HEK293 (cell line): ENCODE measurements around the gene SSU72.
A peak's percentile ranks its signal among the peaks of the same experiment; 100 is the strongest.

Source experiments
- BCL6B ChIP-seq: fragments of 450-650 bp; formaldehyde crosslinking; IDR thresholded peaks from 2 replicates; pipeline ENCODE4 v1.5.1; 2017; ENCODE audit warnings: missing biosample characterization, missing genetic modification characterization
- EGR2 ChIP-seq: fragments of 450-650 bp; formaldehyde crosslinking; IDR thresholded peaks from 2 replicates; pipeline ENCODE4 v1.5.1; 2016; ENCODE audit warnings: low read depth, missing biosample characterization, missing genetic modification characterization
- GFI1B ChIP-seq: fragments of 450-650 bp; formaldehyde crosslinking; IDR thresholded peaks from 2 replicates; pipeline ENCODE4 v1.5.1; 2016; ENCODE audit warnings: missing biosample characterization, missing genetic modification characterization
- GLI2 ChIP-seq: fragments of 450-650 bp; formaldehyde crosslinking; IDR thresholded peaks from 2 replicates; pipeline ENCODE4; 2017; ENCODE audit warnings: missing biosample characterization, missing genetic modification characterization, low read depth, borderline replicate concordance
- HIC1 ChIP-seq: fragments of 450-650 bp; formaldehyde crosslinking; IDR thresholded peaks from 2 replicates; pipeline ENCODE4 v1.5.1; 2016; ENCODE audit warnings: missing biosample characterization, missing genetic modification characterization
- HOXA7 ChIP-seq: sonication (generic); formaldehyde crosslinking; IDR thresholded peaks from 2 replicates; pipeline ENCODE4 v1.8.1; 2022; ENCODE audit warnings: missing genetic modification reagents, borderline replicate concordance
- KLF8 ChIP-seq: fragments of 450-650 bp; formaldehyde crosslinking; IDR thresholded peaks from 2 replicates; pipeline ENCODE4 v1.5.1; 2016; ENCODE audit warnings: missing biosample characterization, missing genetic modification characterization
- PRDM2 ChIP-seq: fragments of 450-650 bp; formaldehyde crosslinking; IDR thresholded peaks from 2 replicates; pipeline ENCODE4 v1.5.1; 2016; ENCODE audit warnings: missing biosample characterization, missing genetic modification characterization, borderline replicate concordance
- PRDM6 ChIP-seq: fragments of 450-650 bp; formaldehyde crosslinking; IDR thresholded peaks from 2 replicates; pipeline ENCODE4 v1.5.1; 2017; ENCODE audit warnings: missing biosample characterization, missing genetic modification characterization
- ZBTB48 ChIP-seq: fragments of 450-650 bp; formaldehyde crosslinking; IDR thresholded peaks from 2 replicates; pipeline ENCODE4 v1.5.1; 2016; ENCODE audit warnings: missing biosample characterization, missing genetic modification characterization
- ZFP3 ChIP-seq: fragments of 450-650 bp; formaldehyde crosslinking; IDR thresholded peaks from 2 replicates; pipeline ENCODE4 v1.5.1; 2016; ENCODE audit warnings: low read depth, missing biosample characterization, missing genetic modification characterization
- ZNF112 ChIP-seq: fragments of 450-650 bp; formaldehyde crosslinking; IDR thresholded peaks from 2 replicates; pipeline ENCODE4 v1.5.0; 2017; ENCODE audit warnings: missing biosample characterization, missing genetic modification characterization
- ZNF155 ChIP-seq: fragments of 450-650 bp; formaldehyde crosslinking; IDR thresholded peaks from 2 replicates; pipeline ENCODE4 v1.5.1; 2016; ENCODE audit warnings: missing biosample characterization, missing genetic modification characterization
- ZNF239 ChIP-seq: fragments of 450-650 bp; formaldehyde crosslinking; IDR thresholded peaks from 2 replicates; pipeline ENCODE4 v1.5.1; 2016; ENCODE audit warnings: missing biosample characterization, missing genetic modification characterization
- ZNF266 ChIP-seq: fragments of 450-650 bp; formaldehyde crosslinking; IDR thresholded peaks from 2 replicates; pipeline ENCODE4 v1.5.1; 2016; ENCODE audit warnings: missing biosample characterization, missing genetic modification characterization, low read depth
- ZNF274 ChIP-seq, 2 experiments: fragments of 200-500 bp in 1 of 2; fragments of 450-650 bp in 1 of 2; sonication (Bioruptor generic) in 1 of 2; formaldehyde crosslinking in 1 of 2; IDR thresholded peaks; 2 replicates each; pipeline versions ENCODE4 v1.5.1 to v1.6.1; 2014 to 2016; ENCODE audit warnings: borderline replicate concordance in 1 of 2, inconsistent platforms in 1 of 2, low read length in 1 of 2, missing biosample characterization in 1 of 2, missing genetic modification characterization in 1 of 2
- ZNF292 ChIP-seq: fragments of 450-650 bp; formaldehyde crosslinking; IDR thresholded peaks from 2 replicates; pipeline ENCODE4 v1.5.1; 2016; ENCODE audit warnings: low read depth, missing biosample characterization, missing genetic modification characterization, borderline replicate concordance
- ZNF324 ChIP-seq: fragments of 450-650 bp; formaldehyde crosslinking; IDR thresholded peaks from 2 replicates; pipeline ENCODE4 v1.5.1; 2016; ENCODE audit warnings: missing biosample characterization, missing genetic modification characterization
- ZNF362 ChIP-seq: fragments of 450-650 bp; formaldehyde crosslinking; IDR thresholded peaks from 2 replicates; pipeline ENCODE4 v1.5.1; 2016; ENCODE audit warnings: missing biosample characterization, missing genetic modification characterization
- ZNF394 ChIP-seq: fragments of 450-650 bp; formaldehyde crosslinking; IDR thresholded peaks from 2 replicates; pipeline ENCODE4 v1.5.1; 2016; ENCODE audit warnings: missing biosample characterization, missing genetic modification characterization, mild to moderate bottlenecking, moderate library complexity, borderline replicate concordance
- ZNF555 ChIP-seq: fragments of 450-650 bp; formaldehyde crosslinking; conservative IDR thresholded peaks from 2 replicates; pipeline ENCODE4 v1.5.1; 2017; ENCODE audit warnings: missing biosample characterization, mild to moderate bottlenecking, missing genetic modification characterization, inconsistent platforms
- ZNF558 ChIP-seq: fragments of 450-650 bp; formaldehyde crosslinking; IDR thresholded peaks from 2 replicates; pipeline ENCODE4 v1.5.1; 2016; ENCODE audit warnings: missing biosample characterization, missing genetic modification characterization
- ZNF560 ChIP-seq: fragments of 450-650 bp; formaldehyde crosslinking; IDR thresholded peaks from 2 replicates; pipeline ENCODE4 v1.5.1; 2017; ENCODE audit warnings: missing biosample characterization, missing genetic modification characterization, borderline replicate concordance
- ZNF596 ChIP-seq: fragments of 450-650 bp; IDR thresholded peaks from 2 replicates; pipeline ENCODE4 v1.5.0; 2018; ENCODE audit warnings: missing biosample characterization, mild to moderate bottlenecking, missing genetic modification characterization, moderate library complexity
- ZNF776 ChIP-seq: fragments of 450-650 bp; formaldehyde crosslinking; IDR thresholded peaks from 2 replicates; pipeline ENCODE4 v1.5.0; 2017; ENCODE audit warnings: missing biosample characterization, missing genetic modification characterization, borderline replicate concordance
- ZNF777 ChIP-seq: fragments of 450-650 bp; formaldehyde crosslinking; IDR thresholded peaks from 2 replicates; pipeline ENCODE4 v1.5.1; 2017; ENCODE audit warnings: missing biosample characterization, missing genetic modification characterization, borderline replicate concordance
- ZNF791 ChIP-seq: fragments of 450-650 bp; formaldehyde crosslinking; IDR thresholded peaks from 2 replicates; pipeline ENCODE4 v1.5.1; 2016; ENCODE audit warnings: missing biosample characterization, missing genetic modification characterization

The SSU72 gene

GRCh38 chr1:1511533-1512285 lies 63.0 kb downstream of the SSU72 start, which contains the start of gene ATAD3A (continued):
- TF ChIP-seq PRDM2 (tag by site-specific recombination), result no peak
- no peak for TF ChIP-seq ZNF777 (tag by site-specific recombination)
- no peak for TF ChIP-seq ZNF274 (IDR thresholded peaks at IDR 0.05; ENCODE audit: low read length)
- TF ChIP-seq ZNF274 (tag by site-specific recombination; IDR thresholded peaks at IDR 0.05; ENCODE audit: borderline replicate concordance), result no peak
- no peak for TF ChIP-seq ZNF791
- no peak for TF ChIP-seq ZNF266 (tag by site-specific recombination)
- peak; percentile 89; the same call in 1 of the 2 replicates for TF ChIP-seq ZNF394 (tag by site-specific recombination)
- no peak for TF ChIP-seq BCL6B (tag by site-specific recombination)
- TF ChIP-seq ZNF776 (tag by site-specific recombination), result no peak
- peak; percentile 88 for TF ChIP-seq ZBTB48
- no peak for TF ChIP-seq ZNF239 (tag by site-specific recombination)
- TF ChIP-seq ZNF324, result peak; percentile 98
- no peak for TF ChIP-seq ZNF292 (tag by site-specific recombination)
- peak; percentile 8; the same call in 1 of the 2 replicates for TF ChIP-seq ZNF596 (tag by site-specific recombination)
- no peak for TF ChIP-seq HOXA7 (CRISPR knock-in tag)
- TF ChIP-seq ZNF555 (tag by site-specific recombination), result no peak
- no peak for TF ChIP-seq ZNF112 (tag by site-specific recombination)
- TF ChIP-seq PRDM6 (tag by site-specific recombination), result no peak
- no peak for TF ChIP-seq ZNF560 (tag by site-specific recombination)
- TF ChIP-seq ZNF155 (tag by site-specific recombination), result no peak
- TF ChIP-seq GLI2 (tag by site-specific recombination), result no peak
- TF ChIP-seq KLF8, result peak; percentile 98
- peak; percentile 84 for TF ChIP-seq HIC1
- no peak for TF ChIP-seq GFI1B (tag by site-specific recombination)
- TF ChIP-seq ZNF558, result no peak
- no peak for TF ChIP-seq ZNF362 (tag by site-specific recombination)
- peak; percentile 88 for TF ChIP-seq EGR2 (tag by site-specific recombination)
- TF ChIP-seq ZFP3 (tag by site-specific recombination), result no peak
